ENCODE measurements around the gene ICAM2. TPM values are rescaled to one million over a fixed set of nuclear protein-coding genes. Genes with fewer than 3 reads are reported as not detected.

The ICAM2 gene
- total RNA-seq, 1 experiment from 2014 or later, result 0.33 TPM

GRCh38 chr17:64037802-64038201, 17.4 kb upstream of the ICAM2 start (continued):
- TF ChIP-seq ERG (CRISPR knock-in tag; IDR thresholded peaks at IDR 0.05), result no peak
- no peak for TF ChIP-seq ZNF219 (CRISPR knock-in tag; IDR thresholded peaks at IDR 0.05; ENCODE audit: borderline replicate concordance)
- TF ChIP-seq FOXP1 (CRISPR knock-in tag; IDR thresholded peaks at IDR 0.05; ENCODE audit: borderline replicate concordance), result no peak
- TF ChIP-seq STAT6 (CRISPR knock-in tag; conservative IDR thresholded peaks at IDR 0.05; ENCODE audit: low read depth), result no peak
- no peak for TF ChIP-seq ZNF671 (CRISPR knock-in tag; IDR thresholded peaks at IDR 0.05)
- no peak for TF ChIP-seq ZSCAN18 (CRISPR knock-in tag; IDR thresholded peaks at IDR 0.05)
- TF ChIP-seq NR3C1 (CRISPR knock-in tag; conservative IDR thresholded peaks at IDR 0.05; ENCODE audit: low read depth), result no peak

GRCh38 chr17:64037180-64037579, 16.7 kb upstream of the ICAM2 start:
- H3K27me3 Mint-ChIP-seq (ENCODE audit: low read depth), result no peaks in the 10 kb centered on the region
- ChIA-PET POLR2A (no interaction called here), CTCF (interaction anchor here (1.3 to 2.2 kb wide), 7 partner anchors 8 to 93 kb away, joined by 3 to 30 read pairs (median 13); partner anchors contain the start of genes ERN1 and PRR29)
- no peaks in the 10 kb centered on the region for H3K36me3 Mint-ChIP-seq
- TF ChIP-seq E2F5 (CRISPR knock-in tag; IDR thresholded peaks at IDR 0.05), result no peak
- no peak for TF ChIP-seq SMAD3 (CRISPR knock-in tag; IDR thresholded peaks at IDR 0.05; ENCODE audit: borderline replicate concordance)
- TF ChIP-seq ZSCAN18 (CRISPR knock-in tag; IDR thresholded peaks at IDR 0.05), result no peak
- no peak for TF ChIP-seq NR2C2 (CRISPR knock-in tag; IDR thresholded peaks at IDR 0.05)
- no peak for TF ChIP-seq RORB (CRISPR knock-in tag; IDR thresholded peaks at IDR 0.05)
- TF ChIP-seq GTF2I (CRISPR knock-in tag; conservative IDR thresholded peaks at IDR 0.05), result no peak
- H3K4me1 Mint-ChIP-seq, result 0 out of 2 replicates have a peak, but pooled peaks cover 3% of the 10 kb centered on the region
- no peak overlapping the region for H3K4me3 Mint-ChIP-seq
- no peaks in the 10 kb centered on the region for H3K9me3 Mint-ChIP-seq
- H3K27ac Mint-ChIP-seq, result no peak overlapping the region
- no peak for DNase-seq (ENCODE audit: low spot score)
- no peak for ATAC-seq

- H3K4me3 Mint-ChIP-seq, result no peak overlapping the region
- no peaks in the 10 kb centered on the region for H3K9me3 Mint-ChIP-seq
- DNase-seq (ENCODE audit: low spot score) (peak; percentile 60), ATAC-seq (peak; percentile 99)
- no peaks in the 10 kb centered on the region for H3K27me3 Mint-ChIP-seq (ENCODE audit: low read depth)
- POLR2A ChIA-PET, result no interaction called here
- no peak overlapping the region for H3K27ac Mint-ChIP-seq
- H3K36me3 Mint-ChIP-seq, result no peaks in the 10 kb centered on the region
- CTCF ChIA-PET, result interaction anchor here (0.5 to 2.1 kb wide), 24 partner anchors 8 to 243 kb away, joined by 3 to 30 read pairs (median 4); partner anchors contain the start of genes ERN1, ICAM2 and PRR29
- 0 out of 2 replicates have a peak, but pooled peaks cover 3% of the 10 kb centered on the region for H3K4me1 Mint-ChIP-seq
- TF ChIP-seq FOXJ3 (CRISPR knock-in tag; IDR thresholded peaks at IDR 0.05; ENCODE audit: borderline replicate concordance), result no peak
- TF ChIP-seq HMGXB4 (CRISPR knock-in tag; IDR thresholded peaks at IDR 0.05), result 0 out of 2 replicates have a peak, but pooled peaks have one; percentile 30
Measured at GRCh38 chr17:64036198-64036922, 15.9 kb upstream of the ICAM2 start.
